Left ventricle myocardium inferior (tissue), 1 donor: ENCODE data around the gene MAST2. TPM values are rescaled to one million over a fixed set of nuclear protein-coding genes. Genes with fewer than 3 reads are reported as not detected.
"Not testable (repeated sequence)": the region's sequence is repeated elsewhere in the genome, so short reads cannot be mapped to it uniquely, and the experiment has no call there.

Source experiments
- DNase-seq: peaks from one replicate; pipeline ENCODE4 v3.0.0-alpha.2; 2020
- H3K27ac ChIP-seq: fragments of 200-600 bp; replicated peaks from 2 replicates; pipeline ENCODE4 v1.8.0; 2021
- H3K27me3 ChIP-seq: fragments of 200-600 bp; 2 replicates; pipeline ENCODE4 v1.8.0; 2021; ENCODE audit warnings: low read depth
- H3K36me3 ChIP-seq: fragments of 200-600 bp; 2 replicates; pipeline ENCODE4 v1.8.0; 2021
- H3K4me1 ChIP-seq: fragments of 200-600 bp; 2 replicates; pipeline ENCODE4 v1.8.0; 2021
- H3K4me3 ChIP-seq: fragments of 200-600 bp; 2 replicates; pipeline ENCODE4 v1.8.0; 2021; ENCODE audit warnings: mild to moderate bottlenecking, moderate library complexity
- H3K9me3 ChIP-seq: fragments of 200-600 bp; replicated peaks from 2 replicates; pipeline ENCODE4 v1.8.0; 2021
- CTCF ChIP-seq: fragments of 200-600 bp; IDR thresholded peaks from 2 replicates; pipeline ENCODE4 v1.8.0; 2021; ENCODE audit warnings: antibody characterized with exemption, mild to moderate bottlenecking, borderline replicate concordance
- intact Hi-C: fragments of 100-400 bp; cut with micrococcal nuclease; formaldehyde crosslinking; loops from one replicate; pipeline ENCODE4 v1.11.0; 2022
- total RNA-seq: library from RNA; stranded (reverse); fragmentation: NEBNext Ultra II Directional; extraction: Animal tissue kit (Norgen Biotek cat#: 25700); gene quantifications from one replicate; pipeline ENCODE4 v1.2.1, GENCODE V29; 2021
- donor health status: DM: no; HTN: yes; CAD: no; lungs with severe emphysema.

The MAST2 gene
- total RNA-seq, 1 donor from 2014 or later: 104 TPM

- H3K9me3 ChIP-seq: no peaks in the 10 kb centered on the region
- intact Hi-C loops: no loop called here
- H3K4me1 ChIP-seq: no peaks in the 10 kb centered on the region
- no peaks in the 10 kb centered on the region for H3K27me3 ChIP-seq
- no peak for DNase-seq
- H3K36me3 ChIP-seq: peaks cover 85% of the 10 kb centered on the region
- no peak overlapping the region for H3K4me3 ChIP-seq
- no peak for TF ChIP-seq CTCF
- no peak overlapping the region for H3K27ac ChIP-seq
These were observed 252.9 kb downstream of the MAST2 start for GRCh38 chr1:46056325-46056724.

GRCh38 chr1:46057215-46057614 is 253.8 kb downstream of the MAST2 start:
- H3K9me3 ChIP-seq, H3K27me3 ChIP-seq, H3K4me3 ChIP-seq, DNase-seq, H3K4me1 ChIP-seq, H3K27ac ChIP-seq, intact Hi-C loops: not testable (repeated sequence)
- H3K36me3 ChIP-seq: peaks cover 94% of the 10 kb centered on the region

GRCh38 chr1:46057781-46058180 is 254.4 kb downstream of the MAST2 start:
- no peak for DNase-seq
- no peak for TF ChIP-seq CTCF
- H3K4me1 ChIP-seq: no peaks in the 10 kb centered on the region
- H3K27ac ChIP-seq: no peak overlapping the region
- H3K9me3 ChIP-seq: no peaks in the 10 kb centered on the region
- peaks cover 95% of the 10 kb centered on the region for H3K36me3 ChIP-seq
- intact Hi-C loops: no loop called here
- H3K4me3 ChIP-seq: no peak overlapping the region
- H3K27me3 ChIP-seq: no peaks in the 10 kb centered on the region

- TF ChIP-seq CTCF: no peak
- H3K27ac ChIP-seq: no peak overlapping the region
- intact Hi-C loops: no loop called here
- H3K9me3 ChIP-seq: no peaks in the 10 kb centered on the region
- H3K36me3 ChIP-seq: peaks cover 84% of the 10 kb centered on the region
- H3K4me1 ChIP-seq: no peaks in the 10 kb centered on the region
- H3K27me3 ChIP-seq: no peaks in the 10 kb centered on the region
- no peak overlapping the region for H3K4me3 ChIP-seq
- no peak for DNase-seq
These were observed 255.5 kb downstream of the MAST2 start for GRCh38 chr1:46058936-46059335.

GRCh38 chr1:46061146-46061545 is 257.7 kb downstream of the MAST2 start:
- Histone ChIP-seq H3K4me3 (no peak overlapping the region), H3K9me3 (no peaks in the 10 kb centered on the region), H3K27ac (no peak overlapping the region), H3K27me3 (no peaks in the 10 kb centered on the region), H3K4me1 (peaks cover 9% of the 10 kb centered on the region), H3K36me3 (peaks cover 80% of the 10 kb centered on the region)
- no peak for TF ChIP-seq CTCF
- intact Hi-C loops: no loop called here
- DNase-seq: no peak

- peak overlapping the region; percentile 19 for H3K4me3 ChIP-seq
- H3K4me1 ChIP-seq: peaks cover 9% of the 10 kb centered on the region
- peaks cover 69% of the 10 kb centered on the region for H3K36me3 ChIP-seq
- no peaks in the 10 kb centered on the region for H3K27me3 ChIP-seq
- H3K27ac ChIP-seq: peak overlapping the region; percentile 13
- no peak for DNase-seq
- no peak for TF ChIP-seq CTCF
- H3K9me3 ChIP-seq: no peaks in the 10 kb centered on the region
- intact Hi-C loops: no loop called here
These were observed 259.4 kb downstream of the MAST2 start for GRCh38 chr1:46062651-46063319.
